PC-3 (cell line): ENCODE measurements around the gene UHMK1.

Source experiments
- CTCF ChIP-seq: fragments of 300-600 bp; sonication (generic); conservative IDR thresholded peaks from 2 replicates; pipeline ENCODE4 v1.5.1; 2017; ENCODE audit warnings: antibody characterized with exemption, low read depth, mild to moderate bottlenecking, low read length
- EZH2 ChIP-seq: fragments of 300-600 bp; sonication (generic); IDR thresholded peaks from one replicate; pipeline ENCODE4 v1.6.1; 2017; ENCODE audit warnings: antibody characterized with exemption, mild to moderate bottlenecking, low read length; ENCODE audit not compliant: unreplicated experiment

- no peak for TF ChIP-seq CTCF
- no peak for TF ChIP-seq EZH2
Observed at GRCh38 chr1:162578071-162578700, 80.6 kb downstream of the UHMK1 start.
